ENCODE data around the gene CTNNA3.

CTNNA3 gene

GRCh38 chr10:66819691-66820090 lies 876.3 kb downstream of the CTNNA3 start:
- Histone ChIP-seq H3K9me3 (ENCODE audit: control insufficient read depth, low read length) (no peaks in the 10 kb centered on the region), H3K4me2 (ENCODE audit: low read length) (no peak overlapping the region), H3K9ac (no peak overlapping the region), H3K4me3 (ENCODE audit: low read depth, low read length) (no peak overlapping the region), H3K79me2 (no peaks in the 10 kb centered on the region), H3K36me3 (ENCODE audit: control insufficient read depth, insufficient read depth, low read length) (no peaks in the 10 kb centered on the region), H2AFZ (no peak overlapping the region), H3K27ac (no peak overlapping the region), H3K27me3 (ENCODE audit: control insufficient read depth, insufficient read depth, low read length) (no peaks in the 10 kb centered on the region), H3K4me1 (no peaks in the 10 kb centered on the region)
- TF ChIP-seq CTCF (IDR thresholded peaks at IDR 0.05) = no peak

DNA sequence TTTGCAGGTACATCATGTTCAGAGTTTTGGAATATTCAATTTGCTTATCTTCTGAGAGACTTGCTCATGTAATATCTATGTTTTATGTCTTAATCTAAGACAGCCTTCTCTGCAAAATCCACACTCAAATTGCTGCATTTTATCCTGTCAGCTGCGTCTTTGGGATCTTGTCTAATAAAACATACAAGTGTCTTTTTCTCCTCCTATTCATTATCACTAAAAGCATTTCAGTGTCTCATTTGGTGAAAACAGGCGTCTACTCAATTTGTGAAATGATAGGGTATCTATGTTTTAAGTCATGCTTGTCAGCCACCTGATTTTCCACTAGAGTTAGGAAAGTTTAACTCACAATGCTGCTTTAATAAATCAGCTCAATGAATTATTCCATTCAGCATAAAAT lies 882.9 kb downstream of the CTNNA3 start:
- no peak overlapping the region for H2AFZ ChIP-seq
- H3K27me3 ChIP-seq (ENCODE audit: control insufficient read depth, insufficient read depth, low read length) = no peaks in the 10 kb centered on the region
- no peak overlapping the region for H3K27ac ChIP-seq
- no peak overlapping the region for H3K4me3 ChIP-seq (ENCODE audit: low read depth, low read length)
- H3K9ac ChIP-seq = no peak overlapping the region
- no peaks in the 10 kb centered on the region for H3K4me1 ChIP-seq
- no peak overlapping the region for H3K4me2 ChIP-seq (ENCODE audit: low read length)
- no peaks in the 10 kb centered on the region for H3K79me2 ChIP-seq
- H3K36me3 ChIP-seq (ENCODE audit: control insufficient read depth, insufficient read depth, low read length) = no peaks in the 10 kb centered on the region
- no peak for TF ChIP-seq CTCF (IDR thresholded peaks at IDR 0.05)
- H3K9me3 ChIP-seq (ENCODE audit: control insufficient read depth, low read length) = no peaks in the 10 kb centered on the region

DNA sequence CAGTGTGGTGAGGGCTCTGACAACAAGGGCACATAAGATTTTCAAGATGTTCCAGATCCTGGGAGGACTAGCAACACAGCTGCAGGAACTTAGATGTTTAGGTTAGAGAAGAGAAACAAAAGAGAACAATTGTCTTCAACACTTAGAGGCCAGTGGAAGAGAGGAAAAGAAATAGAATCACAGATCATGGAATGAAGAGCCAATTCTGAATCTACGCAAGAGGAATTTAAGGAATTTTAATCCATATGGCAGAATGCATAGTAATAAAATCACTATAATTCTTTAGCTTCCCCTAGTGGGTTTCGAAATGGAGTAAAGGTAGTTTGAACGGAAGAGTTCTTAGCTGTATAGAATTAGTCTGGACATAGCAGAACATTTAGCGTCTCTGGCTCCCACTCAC lies 884.8 kb downstream of the CTNNA3 start:
- Histone ChIP-seq H3K27me3 (ENCODE audit: control insufficient read depth, insufficient read depth, low read length) (no peaks in the 10 kb centered on the region), H3K36me3 (ENCODE audit: control insufficient read depth, insufficient read depth, low read length) (no peaks in the 10 kb centered on the region), H3K4me1 (no peaks in the 10 kb centered on the region), H2AFZ (no peak overlapping the region), H3K9ac (no peak overlapping the region), H3K4me2 (ENCODE audit: low read length) (no peak overlapping the region), H3K9me3 (ENCODE audit: control insufficient read depth, low read length) (no peaks in the 10 kb centered on the region), H3K79me2 (no peaks in the 10 kb centered on the region), H3K27ac (no peak overlapping the region), H3K4me3 (ENCODE audit: low read depth, low read length) (no peak overlapping the region)
- TF ChIP-seq CTCF (IDR thresholded peaks at IDR 0.05) = no peak

- H3K9me3 ChIP-seq (ENCODE audit: control insufficient read depth, low read length) = no peaks in the 10 kb centered on the region
- H3K27ac ChIP-seq = no peak overlapping the region
- no peaks in the 10 kb centered on the region for H3K36me3 ChIP-seq (ENCODE audit: control insufficient read depth, insufficient read depth, low read length)
- TF ChIP-seq CTCF (IDR thresholded peaks at IDR 0.05) = no peak
- H3K27me3 ChIP-seq (ENCODE audit: control insufficient read depth, insufficient read depth, low read length) = no peaks in the 10 kb centered on the region
- H3K4me2 ChIP-seq (ENCODE audit: low read length) = no peak overlapping the region
- no peak overlapping the region for H3K9ac ChIP-seq
- no peaks in the 10 kb centered on the region for H3K4me1 ChIP-seq
- no peaks in the 10 kb centered on the region for H3K79me2 ChIP-seq
- no peak overlapping the region for H2AFZ ChIP-seq
- H3K4me3 ChIP-seq (ENCODE audit: low read depth, low read length) = no peak overlapping the region
Measured at GRCh38 chr10:66809402-66809801, 886.6 kb downstream of the CTNNA3 start.

DNA sequence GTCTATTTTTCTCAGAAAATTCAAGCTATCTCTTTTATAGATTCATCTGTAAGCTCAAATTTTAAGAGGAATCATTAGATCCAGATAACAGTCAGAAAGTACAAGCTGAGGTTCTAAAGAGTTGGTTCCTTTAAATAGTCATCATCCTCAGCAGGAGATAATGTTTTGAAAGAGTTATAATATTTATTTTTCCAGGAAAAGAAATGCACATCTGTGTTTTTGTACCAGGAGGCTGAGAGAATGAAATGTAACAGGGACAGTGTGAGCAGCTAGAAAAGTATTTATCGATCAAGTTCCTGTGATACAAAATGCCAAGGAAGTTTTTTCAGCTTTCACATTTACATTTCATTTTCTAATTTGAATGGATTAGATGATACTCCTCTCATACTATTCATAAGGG lies 890.4 kb downstream of the CTNNA3 start:
- Histone ChIP-seq H3K9ac (no peak overlapping the region), H3K27me3 (ENCODE audit: control insufficient read depth, insufficient read depth, low read length) (no peaks in the 10 kb centered on the region), H3K79me2 (no peaks in the 10 kb centered on the region), H3K36me3 (ENCODE audit: control insufficient read depth, insufficient read depth, low read length) (no peaks in the 10 kb centered on the region), H3K4me2 (ENCODE audit: low read length) (no peak overlapping the region), H3K27ac (no peak overlapping the region), H3K4me1 (no peaks in the 10 kb centered on the region), H2AFZ (no peak overlapping the region), H3K4me3 (ENCODE audit: low read depth, low read length) (no peak overlapping the region), H3K9me3 (ENCODE audit: control insufficient read depth, low read length) (no peaks in the 10 kb centered on the region)
- TF ChIP-seq CTCF (IDR thresholded peaks at IDR 0.05) = no peak

Measured in parathyroid adenoma (tissue), 2 donors.